ENCODE measurements around the gene PROM2. TPM values are rescaled to one million over a fixed set of nuclear protein-coding genes. Genes with fewer than 3 reads are reported as not detected.

The PROM2 gene
- total RNA-seq, 2 donors from 2014 or later = 3.5 to 10.0 TPM

DNA sequence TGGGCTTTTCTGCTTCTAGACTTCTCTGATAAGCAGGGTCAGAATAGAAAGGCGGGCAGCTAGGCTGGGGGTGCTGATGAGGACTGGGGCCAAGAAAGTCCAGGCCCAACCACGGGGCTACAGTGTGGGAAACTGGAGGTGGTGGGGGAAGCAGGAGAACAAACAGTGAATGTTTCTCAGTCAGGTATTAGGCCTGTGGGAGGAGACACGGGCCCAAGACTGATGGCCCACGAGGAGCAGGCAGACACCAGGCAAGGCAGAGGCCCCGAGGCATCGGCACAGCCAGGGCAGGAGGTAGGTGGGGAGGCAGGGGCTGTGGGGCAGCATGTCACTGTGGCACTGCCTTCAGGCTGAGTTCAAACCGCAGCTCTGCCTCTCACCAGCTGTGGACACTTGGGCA lies 63.6 kb downstream of the PROM2 start:
- TF ChIP-seq, protein P1, sequence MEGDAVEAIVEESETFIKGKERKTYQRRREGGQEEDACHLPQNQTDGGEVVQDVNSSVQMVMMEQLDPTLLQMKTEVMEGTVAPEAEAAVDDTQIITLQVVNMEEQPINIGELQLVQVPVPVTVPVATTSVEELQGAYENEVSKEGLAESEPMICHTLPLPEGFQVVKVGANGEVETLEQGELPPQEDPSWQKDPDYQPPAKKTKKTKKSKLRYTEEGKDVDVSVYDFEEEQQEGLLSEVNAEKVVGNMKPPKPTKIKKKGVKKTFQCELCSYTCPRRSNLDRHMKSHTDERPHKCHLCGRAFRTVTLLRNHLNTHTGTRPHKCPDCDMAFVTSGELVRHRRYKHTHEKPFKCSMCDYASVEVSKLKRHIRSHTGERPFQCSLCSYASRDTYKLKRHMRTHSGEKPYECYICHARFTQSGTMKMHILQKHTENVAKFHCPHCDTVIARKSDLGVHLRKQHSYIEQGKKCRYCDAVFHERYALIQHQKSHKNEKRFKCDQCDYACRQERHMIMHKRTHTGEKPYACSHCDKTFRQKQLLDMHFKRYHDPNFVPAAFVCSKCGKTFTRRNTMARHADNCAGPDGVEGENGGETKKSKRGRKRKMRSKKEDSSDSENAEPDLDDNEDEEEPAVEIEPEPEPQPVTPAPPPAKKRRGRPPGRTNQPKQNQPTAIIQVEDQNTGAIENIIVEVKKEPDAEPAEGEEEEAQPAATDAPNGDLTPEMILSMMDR (IDR thresholded peaks at IDR 0.05) = no peak
- DNase-seq (ENCODE audit: low spot score) = no peak
- no peaks in the 10 kb centered on the region for H3K36me3 ChIP-seq

More for the DNA sequence above, 63.6 kb downstream of the PROM2 start:
- no peak for ATAC-seq (ENCODE audit: insufficient number of reproducible peaks, low FRiP score, low read depth)
- Histone ChIP-seq H3K27ac (no peak overlapping the region), H3K27me3 (replicated peaks; ENCODE audit: insufficient read depth) (no peaks in the 10 kb centered on the region), H3K4me3 (no peak overlapping the region), H3K4me1 (ENCODE audit: control insufficient read depth in 1 of 2, low read depth in 2 of 2) (no peaks in the 10 kb centered on the region), H3K9me3 (no peaks in the 10 kb centered on the region)

Other genes starting within 250 kb of the PROM2 start
- not detected for gene MAL, start 248.7 kb upstream of the PROM2 start, total RNA-seq
- gene MRPS5, start 152.6 kb upstream of the PROM2 start, total RNA-seq = 10 to 100 TPM; 35.3 to 44.8 TPM
- gene ZNF514, start 114.6 kb upstream of the PROM2 start, total RNA-seq = 10 to 100 TPM; 13.3 to 22.3 TPM
- gene ZNF2, start 108.6 kb upstream of the PROM2 start, total RNA-seq = 1 to 10 TPM; 2.0 to 2.3 TPM
- 10 to 100 TPM in 1 of 2 donors, 1 to 10 TPM in 1; 7.6 to 22.9 TPM for gene ZNF892, start 66.9 kb upstream of the PROM2 start, total RNA-seq
- 10 to 100 TPM; 12.5 to 22.1 TPM for gene KCNIP3, start 22.9 kb downstream of the PROM2 start, total RNA-seq
- gene FAHD2A, start 128.3 kb downstream of the PROM2 start, total RNA-seq = 10 to 100 TPM; 11.7 to 23.6 TPM
- not detected for gene TRIM43B, start 210.3 kb downstream of the PROM2 start, total RNA-seq

Data from thoracic aorta (tissue), 2 donors.